ENCODE data around the gene MC1R. TPM values are rescaled to one million over a fixed set of nuclear protein-coding genes. Genes with fewer than 3 reads are reported as not detected.

The MC1R gene
- total and polyA plus RNA-seq, 10 of the 15 experiments (the other 5 are each of a cell fraction or from before 2014, with no cell fraction given) = 0.06 to 2.3 (median 0.45) TPM

DNA sequence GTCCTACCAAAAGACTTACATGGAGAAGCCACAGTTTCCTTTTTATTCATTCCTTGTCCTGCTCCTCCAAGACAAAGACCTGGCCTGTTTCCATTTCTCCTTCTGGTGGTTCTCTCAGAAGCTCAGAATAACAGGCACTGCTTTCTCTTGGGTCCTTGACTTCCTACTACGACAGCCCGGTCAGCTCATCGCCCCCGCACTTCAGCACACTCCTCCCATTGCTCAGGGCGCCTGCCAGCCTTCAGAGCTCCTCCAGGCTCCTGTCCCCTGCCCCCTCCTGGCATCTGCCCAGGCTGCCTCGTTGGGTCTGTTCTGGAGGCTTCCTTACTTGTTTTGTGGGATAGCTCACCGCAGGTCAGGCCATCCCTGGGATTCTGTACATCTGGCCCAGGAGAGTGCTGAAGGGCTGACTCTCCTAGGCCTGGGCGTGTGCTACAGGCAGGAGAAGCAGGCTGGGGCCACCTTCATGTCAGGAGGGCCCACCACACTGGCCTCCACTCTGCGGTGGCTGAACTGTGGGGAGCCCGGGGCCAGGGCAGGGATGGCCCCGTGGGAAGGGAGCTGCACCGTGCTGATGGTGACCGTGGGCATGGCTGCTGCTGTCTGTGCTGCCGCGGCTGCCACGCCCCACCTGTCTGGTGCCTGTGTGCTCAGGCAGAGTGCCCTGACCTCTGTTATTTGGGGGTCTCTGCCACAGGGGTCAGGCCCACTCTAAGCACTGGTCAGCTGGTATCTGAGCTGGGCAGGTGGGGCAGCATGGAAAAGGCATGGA lies 27.6 kb upstream of the MC1R start:
- Histone ChIP-seq H3K4me2 (ENCODE audit: control insufficient read depth, insufficient read depth) (no peak overlapping the region), H3K4me1 (ENCODE audit: control insufficient read depth, insufficient read depth, low read length) (no peaks in the 10 kb centered on the region), H3K9ac (ENCODE audit: control insufficient read depth, insufficient read depth, low read length) (no peak overlapping the region), H3K79me2 (ENCODE audit: control insufficient read depth, insufficient read depth, low read length) (no peaks in the 10 kb centered on the region), H3K27me3 (replicated peaks in 1 of 2; ENCODE audit: control insufficient read depth in 2 of 2, insufficient read depth in 2 of 2, low read length in 1 of 2) (no peaks in the 10 kb centered on the region), H3K4me3 (no peak overlapping the region), H4K20me1 (ENCODE audit: control insufficient read depth, insufficient read depth) (no peaks in the 10 kb centered on the region), H3K9me3 (replicated peaks; ENCODE audit: control insufficient read depth, insufficient read depth, low read length) (no peaks in the 10 kb centered on the region), H2AFZ (ENCODE audit: control insufficient read depth, low read depth, low read length) (no peak overlapping the region), H3K36me3 (ENCODE audit: control insufficient read depth in 2 of 2, insufficient read depth in 2 of 2, low read length in 1 of 2) (peaks cover 21 to 49% of the 10 kb centered on the region in 2 experiments), H3K27ac (ENCODE audit: control insufficient read depth, insufficient read depth) (no peak overlapping the region)
- TF ChIP-seq TCF12 (IDR thresholded peaks at IDR 0.05; ENCODE audit: low read depth, low read length) (no peak), TARDBP (IDR thresholded peaks at IDR 0.05; ENCODE audit: borderline replicate concordance) (no peak), POLR2A (IDR thresholded peaks at IDR 0.05; ENCODE audit: low read depth, low read length) (peak; percentile 64)
- FAIRE-seq (no peak), DNase-seq (ENCODE audit: low read depth, low spot score) (no peak), ATAC-seq (no peak)
- SMC1A ChIA-PET (ENCODE audit: uncharacterized antibody, unreplicated experiment) = no interaction called here
- CTCF ChIA-PET = interaction anchor here (0.9 kb wide), 1 partner anchor 19 kb away, joined by 3 read pairs; no protein-coding TSS in a partner anchor
- WGBS (ENCODE audit: insufficient coverage, insufficient replicate concordance, low lambda C conversion rate, missing lambda C conversion rate) = 93% methylated on average over 16 of the region's 16 CpGs
- POLR2A ChIA-PET = no interaction called here
- RAD21 ChIA-PET (ENCODE audit: unreplicated experiment) = no interaction called here
- BruUV-seq (replicated peaks) = no TSS peak
- in situ Hi-C loops (cut with MboI) (no loop called here), intact Hi-C loops (cut with micrococcal nuclease; ENCODE audit: unreplicated experiment) (no loop called here)

DNA sequence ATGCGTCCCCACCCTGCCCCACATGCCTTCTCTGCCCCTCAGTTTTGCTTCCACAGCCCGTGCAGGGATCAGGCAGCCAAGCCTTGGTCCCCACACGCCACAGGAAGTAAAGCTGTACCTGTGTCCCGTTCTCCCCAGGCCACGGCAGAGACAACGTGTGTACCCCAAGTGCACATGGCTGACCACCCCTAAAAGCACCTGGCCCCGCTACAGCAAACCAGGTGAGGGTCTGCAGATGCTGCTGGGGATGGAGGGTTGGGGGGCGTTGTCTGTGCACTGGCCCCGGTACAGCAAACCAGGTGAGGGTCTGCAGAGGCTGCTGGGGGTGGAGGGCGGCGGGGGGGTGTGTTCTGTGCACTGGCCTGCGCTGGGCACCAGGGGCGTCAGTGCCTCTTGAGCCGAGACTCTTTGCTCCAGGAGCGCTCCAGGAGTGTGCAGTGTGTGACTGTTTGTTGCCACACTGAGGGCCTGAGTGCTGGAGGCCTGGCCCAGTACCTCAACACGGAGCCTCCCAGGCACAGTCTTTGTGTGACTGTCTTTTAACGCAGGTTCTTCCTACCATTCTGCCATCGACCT lies 26.5 kb upstream of the MC1R start:
- RAD21 ChIA-PET (ENCODE audit: unreplicated experiment) = no interaction called here

More for the DNA sequence above, 26.5 kb upstream of the MC1R start:
- Histone ChIP-seq H3K27ac (ENCODE audit: control insufficient read depth, insufficient read depth) (no peak overlapping the region), H3K36me3 (ENCODE audit: control insufficient read depth in 2 of 2, insufficient read depth in 2 of 2, low read length in 1 of 2) (peaks cover 24 to 51% of the 10 kb centered on the region in 2 experiments), H3K4me1 (ENCODE audit: control insufficient read depth, insufficient read depth, low read length) (no peaks in the 10 kb centered on the region), H3K9ac (ENCODE audit: control insufficient read depth, insufficient read depth, low read length) (no peak overlapping the region), H3K4me3 (no peak overlapping the region), H4K20me1 (ENCODE audit: control insufficient read depth, insufficient read depth) (no peaks in the 10 kb centered on the region), H3K4me2 (ENCODE audit: control insufficient read depth, insufficient read depth) (no peak overlapping the region), H2AFZ (ENCODE audit: control insufficient read depth, low read depth, low read length) (no peak overlapping the region), H3K9me3 (replicated peaks; ENCODE audit: control insufficient read depth, insufficient read depth, low read length) (no peaks in the 10 kb centered on the region), H3K27me3 (replicated peaks in 1 of 2; ENCODE audit: control insufficient read depth in 2 of 2, insufficient read depth in 2 of 2, low read length in 1 of 2) (no peaks in the 10 kb centered on the region), H3K79me2 (ENCODE audit: control insufficient read depth, insufficient read depth, low read length) (no peaks in the 10 kb centered on the region)
- no peak for ATAC-seq
- DNase-seq (ENCODE audit: low read depth, low spot score) = no peak
- ChIA-PET CTCF (no interaction called here), SMC1A (ENCODE audit: uncharacterized antibody, unreplicated experiment) (no interaction called here), POLR2A (no interaction called here)
- in situ Hi-C loops (cut with MboI) (no loop called here), intact Hi-C loops (cut with micrococcal nuclease; ENCODE audit: unreplicated experiment) (no loop called here)
- no peak for FAIRE-seq
- TF ChIP-seq RAD51 (IDR thresholded peaks at IDR 0.05) (no peak), RELA (IDR thresholded peaks at IDR 0.05; ENCODE audit: borderline replicate concordance, partially characterized antibody) (no peak), POLR2A (IDR thresholded peaks at IDR 0.05; ENCODE audit: low read depth, low read length) (peak; percentile 10; the same call in 1 of the 2 replicates)
- WGBS (ENCODE audit: insufficient coverage, insufficient replicate concordance, low lambda C conversion rate, missing lambda C conversion rate) = 95% methylated on average over 15 of the region's 18 CpGs
- no TSS peak for BruUV-seq (replicated peaks)
